ENCODE measurements around the gene SHPK.
A peak's percentile ranks its signal among the peaks of the same experiment; 100 is the strongest.

The SHPK gene

GRCh38 chr17:3685174-3685573 is 49.1 kb upstream of the SHPK start:
- POLR2A ChIA-PET: no interaction called here
- CTCF ChIA-PET: no interaction called here
- TF ChIP-seq ZNF600 (tag by site-specific recombination; IDR thresholded peaks at IDR 0.05) (peak; percentile 43; the same call in 1 of the 2 replicates), ZNF621 (tag by site-specific recombination; IDR thresholded peaks at IDR 0.05) (no peak), ZBTB11 (tag by site-specific recombination; conservative IDR thresholded peaks at IDR 0.05; ENCODE audit: low read depth) (no peak), ZNF768 (tag by site-specific recombination; IDR thresholded peaks at IDR 0.05) (no peak), ZNF311 (tag by site-specific recombination; IDR thresholded peaks at IDR 0.05; ENCODE audit: borderline replicate concordance) (no peak), ZNF214 (tag by site-specific recombination; IDR thresholded peaks at IDR 0.05; ENCODE audit: borderline replicate concordance) (no peak), ZNF341 (tag by site-specific recombination; IDR thresholded peaks at IDR 0.05; ENCODE audit: low read depth) (no peak), ZNF221 (tag by site-specific recombination; IDR thresholded peaks at IDR 0.05; ENCODE audit: borderline replicate concordance) (no peak), ZNF274 (IDR thresholded peaks at IDR 0.05; ENCODE audit: low read length) (no peak), ZNF274 (tag by site-specific recombination; IDR thresholded peaks at IDR 0.05; ENCODE audit: borderline replicate concordance) (no peak)
- H3K9me3 ChIP-seq (ENCODE audit: control insufficient read depth, insufficient read depth, low read depth, low read length): no peaks in the 10 kb centered on the region
- H3K4me1 ChIP-seq (ENCODE audit: control insufficient read depth, insufficient read depth, low read length): no peaks in the 10 kb centered on the region
- no peak overlapping the region for H3K4me3 ChIP-seq (ENCODE audit: low read depth, low read length)
- H3K27ac ChIP-seq (ENCODE audit: extremely low read depth, low read depth, low read length): no peak overlapping the region
- no peaks in the 10 kb centered on the region for H3K36me3 ChIP-seq (ENCODE audit: control insufficient read depth in 2 of 2, insufficient read depth in 1 of 2, low read length in 2 of 2)

- H3K36me3 ChIP-seq (ENCODE audit: control insufficient read depth in 2 of 2, insufficient read depth in 1 of 2, low read length in 2 of 2): no peaks in the 10 kb centered on the region
- H3K4me3 ChIP-seq (ENCODE audit: low read depth, low read length): no peak overlapping the region
- POLR2A ChIA-PET: interaction anchor here (0.6 kb wide), 1 partner anchor 41 kb away, joined by 3 read pairs; the partner anchor contains the start of gene HASPIN
- H3K27ac ChIP-seq (ENCODE audit: extremely low read depth, low read depth, low read length): no peak overlapping the region
- no peaks in the 10 kb centered on the region for H3K9me3 ChIP-seq (ENCODE audit: control insufficient read depth, insufficient read depth, low read depth, low read length)
- H3K4me1 ChIP-seq (ENCODE audit: control insufficient read depth, insufficient read depth, low read length): no peaks in the 10 kb centered on the region
- CTCF ChIA-PET: interaction anchor here (0.5 to 1.8 kb wide), 26 partner anchors 8 to 1013 kb away, joined by 3 to 19 read pairs (median 4); partner anchors contain the start of genes CTNS, HASPIN, P2RX5 and SHPK
- TF ChIP-seq ZEB2 (tag by site-specific recombination; IDR thresholded peaks at IDR 0.05) (no peak), ZNF561 (tag by site-specific recombination; IDR thresholded peaks at IDR 0.05; ENCODE audit: borderline replicate concordance) (no peak), ZNF837 (tag by site-specific recombination; IDR thresholded peaks at IDR 0.05) (no peak), ZBTB8A (tag by site-specific recombination; IDR thresholded peaks at IDR 0.05) (peak; percentile 81), ZNF670 (tag by site-specific recombination; IDR thresholded peaks at IDR 0.05; ENCODE audit: low read depth) (no peak), ZNF223 (tag by site-specific recombination; IDR thresholded peaks at IDR 0.05) (peak; percentile 71), MZF1 (tag by site-specific recombination; IDR thresholded peaks at IDR 0.05; ENCODE audit: borderline replicate concordance) (no peak), ZNF391 (tag by site-specific recombination; IDR thresholded peaks at IDR 0.05; ENCODE audit: borderline replicate concordance, low read depth) (peak; percentile 18; the same call in 1 of the 2 replicates), KLF17 (tag by site-specific recombination; IDR thresholded peaks at IDR 0.05) (0 out of 2 replicates have a peak, but pooled peaks have one; percentile 16), BCL6B (tag by site-specific recombination; IDR thresholded peaks at IDR 0.05) (no peak), ZSCAN18 (tag by site-specific recombination; IDR thresholded peaks at IDR 0.05) (no peak), GFI1B (tag by site-specific recombination; IDR thresholded peaks at IDR 0.05) (no peak), ZFHX2 (tag by site-specific recombination; conservative IDR thresholded peaks at IDR 0.05) (0 out of 2 replicates have a peak, but pooled peaks have one; percentile 23), BCL11A (tag by site-specific recombination; IDR thresholded peaks at IDR 0.05; ENCODE audit: low read depth) (no peak), HOXD13 (CRISPR knock-in tag; IDR thresholded peaks at IDR 0.05; ENCODE audit: borderline replicate concordance) (no peak), YY2 (tag by site-specific recombination; IDR thresholded peaks at IDR 0.05) (no peak), ZNF580 (tag by site-specific recombination; IDR thresholded peaks at IDR 0.05) (peak; percentile 58; the same call in 1 of the 2 replicates), ZNF654 (tag by site-specific recombination; IDR thresholded peaks at IDR 0.05; ENCODE audit: low read depth) (peak; percentile 76), SP7 (tag by site-specific recombination; IDR thresholded peaks at IDR 0.05) (0 out of 2 replicates have a peak, but pooled peaks have one; percentile 31)
Observed at GRCh38 chr17:3683054-3683511, 47.0 kb upstream of the SHPK start.

Measured in HEK293 (cell line).